GM04504 (cell line): Measurements from ENCODE around the gene CBFA2T2.
"Not testable (repeated sequence)": the region's sequence is repeated elsewhere in the genome, so short reads cannot be mapped to it uniquely, and the experiment has no call there.

Experiments used
- DNase-seq: peaks from one replicate; pipeline ENCODE4 v3.0.0-alpha.2; 2012; ENCODE audit warnings: low read depth

The CBFA2T2 gene

GRCh38 chr20:33470866-33471265 is 19.0 kb upstream of the CBFA2T2 start:
- DNase-seq = no peak

DNA sequence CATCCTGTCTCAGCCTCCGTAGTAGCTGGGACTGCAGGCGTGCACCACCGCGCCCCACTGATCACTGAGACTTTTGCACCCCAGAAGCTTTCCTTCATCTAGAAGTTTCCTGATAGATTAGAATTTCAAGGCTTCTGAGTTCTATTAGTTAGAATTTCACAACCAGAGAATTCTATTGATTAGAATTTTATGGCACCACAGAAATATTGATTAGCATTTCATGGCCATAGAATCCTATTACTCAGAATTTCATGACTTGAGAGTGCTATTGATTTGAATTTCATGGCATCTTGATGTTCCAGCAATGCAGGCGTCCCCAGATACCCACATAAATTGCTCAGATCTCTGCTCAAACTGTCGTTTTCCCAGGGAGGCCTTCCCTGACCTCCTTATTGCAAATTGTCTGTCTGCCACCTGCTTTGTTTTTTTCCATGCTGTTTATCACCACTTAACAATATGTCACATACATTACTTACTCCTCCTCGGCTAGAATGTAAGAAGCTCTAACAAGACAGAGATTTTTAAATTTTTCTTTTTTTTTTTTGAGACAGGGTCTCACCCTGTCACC is 16.9 kb upstream of the CBFA2T2 start:
- no peak for DNase-seq

GRCh38 chr20:33474097-33474873 is 15.6 kb upstream of the CBFA2T2 start:
- no peak for DNase-seq

- no peak for DNase-seq
These were observed 14.9 kb upstream of the CBFA2T2 start for GRCh38 chr20:33474963-33475362.

DNA sequence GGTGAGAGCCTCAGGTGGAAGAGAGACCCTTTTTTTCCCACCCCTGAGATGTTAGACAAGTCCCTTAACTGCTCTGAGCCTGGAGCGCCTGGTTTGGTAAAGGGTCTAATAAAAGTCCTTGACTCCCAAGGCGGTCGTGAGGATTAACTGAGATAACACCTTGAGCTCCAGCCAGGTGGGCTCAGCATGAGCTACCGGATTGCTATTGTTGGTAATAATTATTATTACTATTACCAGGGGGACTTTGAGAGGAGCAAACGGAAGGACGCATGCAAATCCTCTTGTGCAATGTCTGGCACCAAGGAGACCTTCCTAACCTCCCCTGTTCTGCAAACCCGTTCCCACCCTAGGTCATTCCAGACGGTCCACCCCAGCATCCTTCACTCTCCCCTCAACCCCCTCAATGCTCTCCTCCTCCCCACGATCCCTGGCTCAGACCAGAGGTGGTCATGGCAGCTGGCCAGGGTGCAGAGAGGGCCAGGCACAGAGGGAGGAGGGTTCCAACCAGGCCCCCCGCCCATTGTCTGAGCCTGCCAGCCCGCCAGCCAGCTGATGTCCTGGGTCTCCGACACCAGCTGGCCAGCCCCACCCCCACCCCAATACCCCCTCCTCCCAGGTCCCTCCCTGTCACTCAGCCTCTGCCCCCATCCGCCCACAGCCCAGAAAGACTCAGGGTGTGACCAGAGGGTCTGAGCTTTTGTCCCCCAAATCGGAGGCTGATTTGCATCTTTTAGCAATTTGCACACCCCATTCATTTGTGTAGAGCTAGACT is 14.3 kb upstream of the CBFA2T2 start:
- DNase-seq = no peak

DNA sequence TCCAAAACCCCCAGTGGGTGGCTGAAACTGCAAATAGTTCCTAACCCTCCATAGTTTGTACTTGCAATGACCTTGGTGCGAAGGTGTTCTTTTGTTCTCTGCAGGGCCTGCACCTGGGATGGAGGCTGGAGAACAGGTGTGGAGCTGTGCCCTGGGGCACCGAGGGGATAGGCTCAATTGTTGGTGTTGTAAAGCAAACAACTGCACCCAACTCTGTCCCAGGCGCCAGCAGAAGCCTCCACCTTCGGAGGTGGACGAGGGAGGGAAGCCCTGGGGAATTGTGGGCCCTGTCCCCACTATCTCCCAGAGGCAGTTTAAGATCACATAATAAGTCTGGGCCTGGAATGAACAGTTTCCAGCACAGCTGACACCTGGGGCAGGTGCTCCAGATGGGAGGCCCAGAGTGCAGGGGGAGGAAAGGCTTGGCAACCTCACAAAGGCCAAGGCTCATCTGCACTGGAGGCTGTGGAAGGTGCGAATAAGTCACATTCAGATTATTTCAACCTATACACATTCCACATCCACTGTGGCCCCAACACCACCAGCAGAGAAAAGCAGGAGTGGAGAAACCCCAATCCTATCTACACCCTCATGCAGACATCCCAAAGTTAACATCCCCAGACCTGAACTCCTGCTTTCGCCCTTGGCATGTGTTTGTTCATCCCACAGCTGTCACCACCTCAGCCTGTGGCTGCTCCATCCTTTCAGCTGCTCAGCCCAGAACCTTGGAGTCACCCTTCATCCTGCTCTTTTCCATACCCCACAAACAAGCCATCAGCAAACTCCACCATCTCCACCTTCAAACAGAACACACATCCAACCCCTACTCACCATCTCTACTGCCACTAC is 12.3 kb upstream of the CBFA2T2 start:
- no peak for DNase-seq

DNA sequence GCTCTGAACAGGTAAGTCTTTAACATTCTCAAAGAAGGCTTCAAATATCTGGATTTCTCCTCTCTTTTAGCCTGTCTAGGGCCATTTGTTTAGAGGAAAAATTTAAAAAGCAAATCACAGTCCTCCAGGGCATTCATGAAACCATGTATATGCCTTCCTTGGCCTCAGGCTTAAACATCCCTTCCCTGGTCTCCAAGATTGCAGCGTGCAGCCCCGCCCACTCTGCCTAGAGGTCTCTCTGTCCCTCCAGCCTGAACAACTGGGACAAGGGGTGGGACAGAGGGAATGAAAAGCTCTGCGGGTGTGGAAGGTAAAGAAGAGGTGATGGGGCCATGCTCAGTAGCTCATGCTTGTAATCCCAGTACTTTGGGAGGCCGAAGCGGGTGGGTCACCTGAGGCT is 9.8 kb upstream of the CBFA2T2 start:
- DNase-seq = no peak

DNA sequence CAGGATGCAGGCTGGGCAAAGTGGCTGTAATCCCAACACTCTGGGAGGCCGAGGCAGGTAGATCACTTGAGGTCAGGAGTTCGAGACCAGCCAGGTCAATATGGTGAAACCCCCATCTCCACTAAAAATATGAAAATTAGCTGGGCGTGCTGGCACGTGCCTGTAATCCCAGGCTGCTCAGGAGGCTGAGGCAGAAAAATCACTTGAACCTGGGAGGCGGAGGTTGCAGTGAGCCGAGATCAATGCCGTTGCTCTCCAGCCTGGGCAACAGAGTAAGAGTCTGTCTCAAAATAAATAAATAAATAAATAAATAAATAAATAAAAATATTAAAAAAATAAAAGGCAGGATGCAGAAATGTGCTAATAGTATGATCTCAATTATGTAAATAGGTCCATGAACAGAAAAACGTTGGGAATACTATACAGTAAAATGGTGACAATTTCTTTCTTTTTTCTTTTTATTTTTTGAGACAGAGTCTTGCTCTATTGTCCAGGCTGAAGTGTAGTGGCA is 8.4 kb upstream of the CBFA2T2 start:
- DNase-seq = no peak

DNA sequence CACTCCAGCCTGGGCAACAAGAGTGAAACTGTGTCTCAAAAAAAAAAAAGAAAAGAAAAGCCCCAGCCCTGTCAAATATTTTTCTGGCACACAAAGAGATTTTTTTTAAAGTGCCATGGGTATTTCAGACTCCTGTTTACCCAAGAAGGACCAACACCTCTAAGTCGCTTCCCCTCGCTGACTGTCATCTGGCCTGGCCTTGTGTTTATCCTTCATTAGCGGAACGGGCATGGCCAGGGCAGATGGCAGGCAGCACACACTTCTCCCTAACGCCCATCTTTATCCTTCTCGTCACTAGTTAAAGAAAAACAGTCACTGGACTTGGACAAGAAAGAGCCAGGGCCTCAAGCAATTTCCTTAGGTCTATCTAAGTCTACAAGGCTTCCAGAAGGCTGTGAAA is 7.3 kb upstream of the CBFA2T2 start:
- DNase-seq = no peak

DNA sequence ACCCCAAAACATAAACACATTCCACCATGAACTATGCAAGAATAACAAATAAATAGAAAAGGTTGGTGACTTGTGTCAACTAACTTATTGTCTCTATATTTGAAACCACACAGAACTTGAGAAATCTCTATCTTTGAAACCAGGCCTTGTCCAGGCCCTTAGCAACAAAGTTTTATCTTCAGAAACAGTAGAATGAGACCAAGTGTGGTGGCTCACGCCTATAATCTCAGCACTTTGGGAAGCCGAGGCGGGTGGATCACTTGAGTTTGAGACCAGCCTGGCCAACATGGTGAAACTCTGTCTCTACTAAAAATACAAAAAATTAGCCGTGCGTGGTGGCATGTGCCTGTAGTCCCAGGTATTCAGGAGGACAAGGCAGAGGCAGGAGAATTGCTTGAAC is 6.7 kb upstream of the CBFA2T2 start:
- not testable (repeated sequence) for DNase-seq

DNA sequence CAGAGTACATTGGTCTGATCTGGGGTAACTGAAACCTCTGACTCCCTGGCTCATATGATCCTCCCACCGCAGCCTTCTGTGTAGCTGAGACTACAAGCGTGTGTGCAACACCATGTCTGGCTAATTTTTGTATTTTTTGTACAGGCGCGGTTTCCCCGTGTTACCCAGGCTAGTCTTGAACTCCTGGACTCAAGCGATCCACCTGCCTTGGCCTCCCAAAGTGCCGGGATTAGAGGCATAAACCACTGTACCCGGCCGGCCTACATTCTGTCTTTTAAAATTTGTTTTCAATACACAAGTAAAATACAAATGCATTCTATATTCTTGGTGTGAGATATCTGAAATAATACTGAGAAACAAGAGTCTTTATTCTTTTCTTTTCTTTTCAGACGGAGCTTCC is 1.7 kb upstream of the CBFA2T2 start:
- no peak for DNase-seq

DNA sequence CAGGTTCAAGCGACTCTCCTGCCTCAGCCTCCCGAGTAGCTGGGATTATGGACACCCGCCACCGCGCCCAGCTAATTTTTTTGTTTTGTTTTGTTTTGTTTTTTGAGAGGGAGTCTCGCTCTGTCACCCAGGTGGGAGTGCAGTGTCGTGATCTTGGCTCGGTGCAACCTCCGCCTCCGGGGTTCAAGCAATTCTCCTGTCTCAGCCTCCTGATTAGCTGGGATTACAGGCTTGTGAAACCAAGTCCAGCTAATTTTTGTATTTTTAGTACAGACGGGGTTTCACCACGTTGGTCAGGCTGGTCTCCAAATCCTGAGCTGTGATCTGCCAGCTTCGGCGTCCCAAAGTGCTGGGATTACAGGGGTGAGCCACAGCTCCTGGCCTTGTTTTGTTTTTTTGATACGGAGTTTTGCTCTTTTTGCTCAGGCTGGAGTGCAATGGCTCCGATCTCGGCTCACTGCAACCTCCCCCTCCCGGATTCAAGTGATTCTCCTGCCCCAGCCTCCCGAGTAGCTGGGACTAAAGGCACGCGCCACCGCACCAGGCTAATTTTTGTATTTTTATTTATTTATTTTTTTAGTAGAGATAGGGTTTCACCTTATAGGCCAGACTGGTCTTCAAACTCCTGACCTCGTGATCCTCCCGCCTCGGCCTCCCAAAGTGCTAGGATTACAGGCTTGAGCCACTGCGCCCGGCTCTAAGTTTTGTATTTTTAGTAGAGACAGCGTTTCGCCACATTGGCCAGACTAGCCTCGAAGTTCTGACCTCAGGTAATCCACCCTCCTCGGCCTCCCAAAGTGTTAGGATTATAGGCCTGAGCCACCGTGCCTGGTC is 1.0 kb upstream of the CBFA2T2 start:
- not testable (repeated sequence) for DNase-seq

- peak; percentile 94 for DNase-seq
These were observed 337 bp upstream of the CBFA2T2 start for GRCh38 chr20:33489495-33490022.

DNA sequence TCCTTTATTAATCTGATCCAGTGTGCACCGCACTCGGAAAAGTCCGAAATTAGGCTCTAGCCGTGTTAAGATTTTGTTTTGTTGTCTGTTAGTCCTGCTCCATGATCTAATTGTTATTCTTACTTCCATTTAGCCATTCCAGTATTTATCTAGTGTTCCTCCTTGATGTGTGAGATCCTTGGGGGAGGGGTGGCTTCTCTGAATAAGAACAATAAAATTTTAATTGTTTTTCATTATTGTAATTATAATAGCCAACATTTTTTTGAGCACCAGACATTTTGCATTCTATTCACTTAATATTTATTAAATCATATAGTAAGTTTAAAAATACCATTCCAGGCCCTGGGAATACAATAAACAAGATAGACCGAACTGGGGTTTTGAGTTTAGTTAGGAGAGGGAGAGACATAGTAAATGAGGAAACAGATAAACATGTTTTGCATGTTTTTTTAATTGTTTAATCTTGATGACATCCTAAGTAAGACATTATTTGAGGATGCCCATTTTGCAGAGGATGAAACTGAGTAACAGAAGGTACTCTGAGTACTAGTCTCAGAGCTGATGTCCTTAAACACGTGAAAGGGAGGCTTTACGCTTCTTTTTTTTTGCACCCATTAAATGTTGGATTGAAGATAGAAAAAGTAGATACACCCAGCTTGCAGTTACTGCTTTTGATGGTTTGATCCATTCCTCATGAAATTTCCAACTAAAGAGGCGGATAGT is 1.2 kb downstream of the CBFA2T2 start:
- DNase-seq = no peak

GRCh38 chr20:33493076-33493766 is 3.3 kb downstream of the CBFA2T2 start:
- DNase-seq = no peak

- DNase-seq = not testable (repeated sequence)
These were observed 6.9 kb downstream of the CBFA2T2 start for GRCh38 chr20:33496776-33497175.

DNA sequence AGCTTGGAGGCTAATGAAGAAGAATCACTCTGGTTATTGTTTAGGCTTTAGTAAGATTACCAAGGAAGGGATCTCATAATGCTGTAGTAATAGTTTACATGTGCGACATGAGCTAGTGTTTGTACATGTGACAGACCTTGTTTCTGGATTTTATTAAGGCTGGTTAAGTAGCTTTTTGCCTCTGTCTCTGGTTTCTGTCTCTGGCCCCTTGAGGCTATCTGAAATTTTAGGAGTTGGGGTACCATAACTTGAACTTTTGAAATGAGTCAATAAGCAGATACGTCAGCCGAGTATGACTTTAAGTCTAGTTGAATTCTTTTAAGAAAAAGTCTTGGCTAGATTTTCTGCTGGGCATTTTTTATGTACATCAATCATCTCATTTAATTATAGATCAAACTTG is 9.5 kb downstream of the CBFA2T2 start:
- DNase-seq = no peak

GRCh38 chr20:33501000-33501399 is 11.1 kb downstream of the CBFA2T2 start:
- no peak for DNase-seq

- DNase-seq = no peak
These were observed 13.7 kb downstream of the CBFA2T2 start for GRCh38 chr20:33503564-33503963.

- DNase-seq = no peak
These were observed 16.7 kb downstream of the CBFA2T2 start for GRCh38 chr20:33506576-33506975.
